ENCODE results near the gene C16orf54. TPM values are rescaled to one million over a fixed set of nuclear protein-coding genes. Genes with fewer than 3 reads are reported as not detected.
"Not testable (repeated sequence)": the region's sequence is repeated elsewhere in the genome, so short reads cannot be mapped to it uniquely, and the experiment has no call there.

C16orf54 gene
- total RNA-seq, 2 donors from 2014 or later = 1.1 to 1.2 TPM

GRCh38 chr16:29698484-29699323 lies 47.1 kb downstream of the C16orf54 start:
- Histone ChIP-seq H3K36me3 (no peaks in the 10 kb centered on the region), H3K9me3 (no peaks in the 10 kb centered on the region), H3K4me3 (no peak overlapping the region), H3K27me3 (replicated peaks; ENCODE audit: insufficient read depth) (no peaks in the 10 kb centered on the region), H3K27ac (no peak overlapping the region), H3K4me1 (replicated peaks) (no peaks in the 10 kb centered on the region)
- 93% methylated on average over 17 of the region's 17 CpGs for WGBS
- DNase-seq (ENCODE audit: low spot score) = no peak
- TF ChIP-seq POLR2AphosphoS5 (IDR thresholded peaks at IDR 0.05) (no peak), POLR2A (IDR thresholded peaks at IDR 0.05) (no peak), CTCF (IDR thresholded peaks at IDR 0.05) (no peak)
- intact Hi-C loops (cut with DNase I) = loop anchor here (10.0 kb wide), 1 partner anchor 326 kb away; the partner anchor contains the start of gene C16orf92

GRCh38 chr16:29698042-29698441 lies 47.7 kb downstream of the C16orf54 start:
- intact Hi-C loops (cut with DNase I) = loop anchor here (10.0 kb wide), 1 partner anchor 327 kb away; the partner anchor contains the start of gene C16orf92
- Histone ChIP-seq H3K36me3 (no peaks in the 10 kb centered on the region), H3K4me3 (no peak overlapping the region), H3K4me1 (replicated peaks) (no peaks in the 10 kb centered on the region), H3K27ac (no peak overlapping the region), H3K27me3 (replicated peaks; ENCODE audit: insufficient read depth) (no peaks in the 10 kb centered on the region), H3K9me3 (no peaks in the 10 kb centered on the region)
- TF ChIP-seq POLR2A (IDR thresholded peaks at IDR 0.05) = no peak
- WGBS = 78% methylated on average over 2 of the region's 2 CpGs
- no peak for DNase-seq (ENCODE audit: low spot score)

GRCh38 chr16:29697391-29697790 lies 48.4 kb downstream of the C16orf54 start:
- intact Hi-C loops (cut with DNase I) = loop anchor here (10.0 kb wide), 1 partner anchor 327 kb away; the partner anchor contains the start of gene C16orf92
- no peaks in the 10 kb centered on the region for H3K27me3 ChIP-seq (replicated peaks; ENCODE audit: insufficient read depth)

GRCh38 chr16:29696881-29697331 lies 48.9 kb downstream of the C16orf54 start:
- no peak overlapping the region for H3K27ac ChIP-seq
- no peak overlapping the region for H3K4me3 ChIP-seq
- no peaks in the 10 kb centered on the region for H3K9me3 ChIP-seq
- no peaks in the 10 kb centered on the region for H3K4me1 ChIP-seq (replicated peaks)
- intact Hi-C loops (cut with DNase I) = loop anchor here (10.0 kb wide), 1 partner anchor 328 kb away; the partner anchor contains the start of gene C16orf92
- no peaks in the 10 kb centered on the region for H3K27me3 ChIP-seq (replicated peaks; ENCODE audit: insufficient read depth)
- WGBS = 92% methylated on average over 21 of the region's 21 CpGs
- TF ChIP-seq POLR2A (IDR thresholded peaks at IDR 0.05) (no peak), CTCF (IDR thresholded peaks at IDR 0.05) (no peak), POLR2AphosphoS5 (IDR thresholded peaks at IDR 0.05) (no peak)
- no peaks in the 10 kb centered on the region for H3K36me3 ChIP-seq
- no peak for DNase-seq (ENCODE audit: low spot score)

More at GRCh38 chr16:29697391-29697790, 48.4 kb downstream of the C16orf54 start:
- Histone ChIP-seq H3K36me3 (no peaks in the 10 kb centered on the region), H3K4me3 (no peak overlapping the region), H3K4me1 (replicated peaks) (no peaks in the 10 kb centered on the region), H3K9me3 (no peaks in the 10 kb centered on the region), H3K27ac (no peak overlapping the region)
- WGBS = 100% methylated on average over 7 of the region's 7 CpGs
- TF ChIP-seq CTCF (IDR thresholded peaks at IDR 0.05) (no peak), POLR2AphosphoS5 (IDR thresholded peaks at IDR 0.05) (no peak), POLR2A (IDR thresholded peaks at IDR 0.05) (no peak)
- no peak for DNase-seq (ENCODE audit: low spot score)

GRCh38 chr16:29695675-29696074 lies 50.1 kb downstream of the C16orf54 start:
- WGBS = 96% methylated on average over 3 of the region's 3 CpGs
- not testable (repeated sequence) for H3K27me3 ChIP-seq (replicated peaks; ENCODE audit: insufficient read depth); H3K36me3 ChIP-seq; H3K4me3 ChIP-seq; DNase-seq (ENCODE audit: low spot score); H3K27ac ChIP-seq; H3K9me3 ChIP-seq; H3K4me1 ChIP-seq (replicated peaks)
- intact Hi-C loops (cut with DNase I) = loop anchor here (10.0 kb wide), 1 partner anchor 329 kb away; the partner anchor contains the start of gene C16orf92
